Effector memory CD4-positive, alpha-beta T cell (primary cell): ENCODE results near the gene SHISA5.
"Not testable (repeated sequence)": the region's sequence is repeated elsewhere in the genome, so short reads cannot be mapped to it uniquely, and the experiment has no call there.

Experiments used
- DNase-seq, 3 donors: peaks; one replicate each; pipeline ENCODE4 v3.0.0-alpha.2; 2020
- H3K27ac ChIP-seq: 2 replicates; pipeline ENCODE4 v1.7.0; 2013; ENCODE audit warnings: mild to moderate bottlenecking, low read length, moderate library complexity; ENCODE audit not compliant: insufficient read depth, poor library complexity, severe bottlenecking
- H3K27me3 ChIP-seq: replicated peaks from 2 replicates; pipeline ENCODE4 v1.7.0; 2013; ENCODE audit warnings: mild to moderate bottlenecking, low read length; ENCODE audit not compliant: insufficient read depth, control insufficient read depth, poor library complexity, severe bottlenecking
- H3K36me3 ChIP-seq: 2 replicates; pipeline ENCODE4 v1.7.0; 2013; ENCODE audit warnings: mild to moderate bottlenecking, low read length, moderate library complexity; ENCODE audit not compliant: control insufficient read depth, insufficient read depth
- H3K4me1 ChIP-seq: 2 replicates; pipeline ENCODE4 v1.7.0; 2013; ENCODE audit warnings: low read length, mild to moderate bottlenecking; ENCODE audit not compliant: control insufficient read depth, insufficient read depth, poor library complexity, severe bottlenecking
- H3K4me3 ChIP-seq: 2 replicates; pipeline ENCODE4 v1.7.0; 2013; ENCODE audit warnings: low read length, low read depth, mild to moderate bottlenecking; ENCODE audit not compliant: insufficient read depth, poor library complexity, severe bottlenecking
- H3K9me3 ChIP-seq: 2 replicates; pipeline ENCODE4 v1.7.0; 2013; ENCODE audit warnings: mild to moderate bottlenecking, low read length, moderate library complexity; ENCODE audit not compliant: control insufficient read depth
- total RNA-seq, 3 donors: gene quantifications; one replicate each; lab custom pipeline; 2026; lab: John Stamatoyannopoulos, UW

The SHISA5 gene, protein sequence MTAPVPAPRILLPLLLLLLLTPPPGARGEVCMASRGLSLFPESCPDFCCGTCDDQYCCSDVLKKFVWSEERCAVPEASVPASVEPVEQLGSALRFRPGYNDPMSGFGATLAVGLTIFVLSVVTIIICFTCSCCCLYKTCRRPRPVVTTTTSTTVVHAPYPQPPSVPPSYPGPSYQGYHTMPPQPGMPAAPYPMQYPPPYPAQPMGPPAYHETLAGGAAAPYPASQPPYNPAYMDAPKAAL
- total RNA-seq = 128 to 176 (median 152) reads per million in 3 donors

DNA sequence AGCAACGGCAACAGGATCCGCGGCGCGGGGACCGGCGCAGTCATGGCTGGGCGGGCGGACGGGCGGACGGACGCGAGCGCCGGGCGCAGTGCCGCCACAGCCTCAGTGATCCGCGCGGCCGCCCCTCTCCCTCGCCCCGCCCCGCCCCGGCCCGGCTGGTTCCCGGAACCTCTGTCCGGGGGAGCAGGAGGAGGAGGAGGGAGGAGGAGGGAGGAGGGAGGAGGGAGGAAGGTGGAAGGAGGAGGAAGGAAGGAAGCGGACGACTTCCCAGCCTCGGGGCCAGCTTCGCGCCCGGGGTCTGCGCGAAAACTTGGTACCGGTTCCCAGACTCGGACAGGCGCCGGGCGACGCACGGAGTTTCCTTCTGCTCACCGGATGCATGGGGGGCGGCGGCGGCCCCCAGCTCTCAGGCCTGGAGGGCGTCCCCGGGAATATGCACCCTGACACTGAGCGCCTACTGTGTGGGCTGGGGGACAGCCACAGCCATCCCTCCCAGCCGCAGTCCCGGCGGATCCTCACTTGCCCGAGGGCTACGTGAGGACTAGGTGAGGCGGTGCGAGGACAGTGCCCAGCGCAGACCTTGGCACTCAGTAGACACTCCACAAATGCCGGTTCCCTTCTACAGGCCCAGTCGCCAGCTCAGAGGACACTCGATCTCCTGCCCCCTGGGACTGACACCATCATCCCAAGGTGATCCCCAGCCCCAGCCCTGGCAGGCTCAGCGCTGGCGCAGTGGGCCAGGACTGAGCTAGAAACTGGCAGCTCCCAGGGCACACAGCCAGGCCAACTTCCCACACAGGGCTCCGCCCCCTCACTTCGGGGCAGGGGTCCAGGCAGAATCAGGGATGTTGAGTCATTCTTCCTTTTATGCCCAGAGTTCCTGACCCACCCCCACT lies at the start of gene SHISA5:
TSS of gene SHISA5 (minus strand) at position 124 of the 896 bp plus-strand sequence. CDS start at position 44, 80 bp downstream.
- DNase-seq = peak; percentile 19 to 46 (median 20)
- H3K36me3 ChIP-seq = peaks cover 3% of the 10 kb centered on the region
- no peaks in the 10 kb centered on the region for H3K9me3 ChIP-seq
- H3K27me3 ChIP-seq = no peaks in the 10 kb centered on the region
- peaks cover 44% of the 10 kb centered on the region for H3K4me1 ChIP-seq
- peak within 1 kb of the TSS; percentile 53 for H3K27ac ChIP-seq
- H3K4me3 ChIP-seq = peak within 1 kb of the TSS; percentile 71

DNA sequence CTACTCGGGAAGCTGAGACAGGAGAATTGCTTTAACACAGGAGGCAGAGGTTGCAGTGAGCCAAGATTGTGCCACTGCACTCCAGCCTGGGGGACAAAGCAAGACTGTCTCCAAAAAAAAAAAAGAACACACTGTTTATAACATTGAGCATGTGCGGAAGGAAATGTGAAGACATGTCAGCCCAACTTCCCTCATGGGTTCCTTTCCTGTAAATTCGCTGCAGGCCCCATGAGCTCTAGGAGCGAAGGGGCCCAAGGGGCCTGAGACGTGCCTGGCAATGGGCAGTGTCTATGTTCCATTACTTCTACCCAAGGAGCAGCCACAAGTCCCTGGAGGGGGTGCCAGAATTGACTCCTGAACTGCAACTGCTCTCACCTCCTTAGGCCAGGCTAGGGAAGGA lies 49.4 kb upstream of the SHISA5 start:
- Histone ChIP-seq H3K9me3 (no peaks in the 10 kb centered on the region), H3K4me3 (no peak overlapping the region), H3K27ac (no peak overlapping the region)

GRCh38 chr3:48552111-48552951 lies 48.4 kb upstream of the SHISA5 start:
- no peak overlapping the region for H3K27ac ChIP-seq
- H3K9me3 ChIP-seq = no peaks in the 10 kb centered on the region
- no peaks in the 10 kb centered on the region for H3K27me3 ChIP-seq
- H3K36me3 ChIP-seq = no peaks in the 10 kb centered on the region
- DNase-seq = no peak
- no peak overlapping the region for H3K4me3 ChIP-seq
- peaks cover 15% of the 10 kb centered on the region for H3K4me1 ChIP-seq

More for the DNA sequence above, 49.4 kb upstream of the SHISA5 start:
- Histone ChIP-seq H3K4me1 (peaks cover 16% of the 10 kb centered on the region), H3K36me3 (no peaks in the 10 kb centered on the region), H3K27me3 (no peaks in the 10 kb centered on the region)
- no peak for DNase-seq

- H3K27me3 ChIP-seq, H3K9me3 ChIP-seq, H3K36me3 ChIP-seq, H3K4me3 ChIP-seq, DNase-seq, H3K27ac ChIP-seq: not testable (repeated sequence)
- peaks cover 12% of the 10 kb centered on the region for H3K4me1 ChIP-seq
These were observed 47.7 kb upstream of the SHISA5 start for GRCh38 chr3:48551651-48552050.

GRCh38 chr3:48548729-48549705 lies 45.0 kb upstream of the SHISA5 start:
- no peaks in the 10 kb centered on the region for H3K36me3 ChIP-seq
- no peak overlapping the region for H3K4me3 ChIP-seq
- no peaks in the 10 kb centered on the region for H3K9me3 ChIP-seq
- no peak overlapping the region for H3K27ac ChIP-seq
- DNase-seq = peak; percentile 61 to 74 (median 62)
- H3K4me1 ChIP-seq = peaks cover 4% of the 10 kb centered on the region
- H3K27me3 ChIP-seq = no peaks in the 10 kb centered on the region

DNA sequence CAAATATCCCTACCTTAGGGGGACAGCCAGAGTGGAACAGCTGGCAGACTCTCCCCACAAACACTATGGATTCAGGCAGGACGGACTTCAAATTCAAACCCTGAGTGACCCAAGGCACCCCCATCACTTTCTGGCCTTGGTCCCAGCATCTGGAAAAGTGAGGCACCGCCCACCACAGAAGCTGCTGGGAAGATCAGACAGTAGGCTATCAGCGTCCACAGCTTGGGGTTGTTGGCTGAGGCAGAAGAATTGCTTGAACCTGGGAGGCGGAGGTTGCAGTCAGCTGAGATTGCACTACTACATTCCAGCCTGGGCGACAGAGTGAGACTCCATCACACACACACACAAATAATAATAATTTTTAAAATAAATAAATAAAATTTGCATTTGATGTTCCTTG lies 44.2 kb upstream of the SHISA5 start:
- H3K9me3 ChIP-seq = no peaks in the 10 kb centered on the region
- peaks cover 4% of the 10 kb centered on the region for H3K4me1 ChIP-seq
- H3K36me3 ChIP-seq = no peaks in the 10 kb centered on the region
- no peak for DNase-seq
- H3K27me3 ChIP-seq = no peaks in the 10 kb centered on the region
- no peak overlapping the region for H3K27ac ChIP-seq
- no peak overlapping the region for H3K4me3 ChIP-seq

- Histone ChIP-seq H3K36me3 (no peaks in the 10 kb centered on the region), H3K9me3 (no peaks in the 10 kb centered on the region), H3K4me1 (peaks cover 4% of the 10 kb centered on the region), H3K27ac (no peak overlapping the region), H3K4me3 (no peak overlapping the region), H3K27me3 (no peaks in the 10 kb centered on the region)
- DNase-seq = no peak
These were observed 42.3 kb upstream of the SHISA5 start for GRCh38 chr3:48546203-48546829.

- Histone ChIP-seq H3K4me3 (no peak overlapping the region), H3K27ac (no peak overlapping the region), H3K27me3 (no peaks in the 10 kb centered on the region), H3K9me3 (no peaks in the 10 kb centered on the region), H3K36me3 (no peaks in the 10 kb centered on the region), H3K4me1 (peaks cover 4% of the 10 kb centered on the region)
- no peak for DNase-seq
These were observed 40.2 kb upstream of the SHISA5 start for GRCh38 chr3:48544141-48544540.
